GM19467 (cell line): ENCODE data around the gene RSPO4.

Experiments
- ATAC-seq: cut with Tn5 transposase; IDR thresholded peaks from one replicate; pipeline ENCODE4 v1.9.1; 2021; ENCODE audit warnings: mild to moderate bottlenecking, moderate library complexity; ENCODE audit not compliant: unreplicated experiment

The RSPO4 gene

GRCh38 chr20:910870-911770 lies 91.0 kb downstream of the RSPO4 start:
- ATAC-seq, result no peak

GRCh38 chr20:910132-910869 lies 91.8 kb downstream of the RSPO4 start:
- no peak for ATAC-seq

DNA sequence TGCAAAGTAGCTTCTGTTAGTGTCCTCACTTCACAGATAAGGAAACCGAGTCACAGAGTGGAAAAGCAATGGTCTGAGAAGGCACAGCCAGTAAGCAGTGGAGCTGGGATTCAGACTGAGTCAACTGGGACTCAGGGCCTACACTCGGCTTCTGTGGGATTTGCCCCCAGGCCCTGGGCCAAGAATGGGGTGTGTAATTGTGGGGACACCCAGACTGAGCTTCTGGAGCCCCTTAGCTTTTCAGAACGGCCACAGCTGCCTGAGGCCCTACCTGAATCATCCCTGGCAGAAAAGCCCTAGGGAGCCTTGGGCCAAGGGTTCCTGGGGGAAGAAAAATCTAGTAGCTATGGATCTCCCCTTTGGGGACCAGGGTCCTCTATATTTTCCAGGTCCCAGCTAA lies 92.5 kb downstream of the RSPO4 start:
- ATAC-seq, result no peak
